ENCODE results near the gene MPHOSPH10.

- TF ChIP-seq CTCF (IDR thresholded peaks at IDR 0.05; ENCODE audit: low read length): no peak
- no peak for TF ChIP-seq EZH2 (IDR thresholded peaks at IDR 0.05; ENCODE audit: borderline replicate concordance, low read length)
These were observed 23.8 kb downstream of the MPHOSPH10 start for GRCh38 chr2:71154279-71154678.
